ENCODE results near the gene GPSM1.
"Not testable (repeated sequence)": the region's sequence is repeated elsewhere in the genome, so short reads cannot be mapped to it uniquely, and the experiment has no call there.

GPSM1 gene

GRCh38 chr9:136319955-136320354, 7.4 kb upstream of the GPSM1 start:
- not testable (repeated sequence) for DNase-seq

GRCh38 chr9:136320972-136321371, 6.4 kb upstream of the GPSM1 start:
- not testable (repeated sequence) for DNase-seq

- DNase-seq: no peak
Observed at GRCh38 chr9:136321561-136321960, 5.8 kb upstream of the GPSM1 start.

GRCh38 chr9:136322756-136323330, 4.5 kb upstream of the GPSM1 start:
- no peak for DNase-seq

- no peak for DNase-seq
Observed at GRCh38 chr9:136323371-136323789, 4.0 kb upstream of the GPSM1 start.

- no peak for DNase-seq
Observed at GRCh38 chr9:136324501-136325300, 2.6 kb upstream of the GPSM1 start.

- no peak for DNase-seq
Observed at GRCh38 chr9:136325358-136325757, 2.0 kb upstream of the GPSM1 start.

GRCh38 chr9:136326061-136326760, 1.1 kb upstream of the GPSM1 start:
- DNase-seq: no peak

- DNase-seq: no peak
Observed at GRCh38 chr9:136326761-136327303, 507 bp upstream of the GPSM1 start.

GRCh38 chr9:136328011-136328621, 777 bp downstream of the GPSM1 start:
- no peak for DNase-seq

GRCh38 chr9:136328622-136329041, 1.3 kb downstream of the GPSM1 start:
- DNase-seq: no peak

GRCh38 chr9:136329211-136329627, 1.9 kb downstream of the GPSM1 start:
- DNase-seq: no peak

GRCh38 chr9:136329636-136330405, 2.5 kb downstream of the GPSM1 start:
- DNase-seq: no peak

- no peak for DNase-seq
Observed at GRCh38 chr9:136330406-136330990, 3.2 kb downstream of the GPSM1 start.

GRCh38 chr9:136331030-136331429, 3.7 kb downstream of the GPSM1 start:
- no peak for DNase-seq

GRCh38 chr9:136331556-136332481, 4.5 kb downstream of the GPSM1 start:
- DNase-seq: no peak

GRCh38 chr9:136332482-136332983, 5.2 kb downstream of the GPSM1 start:
- no peak for DNase-seq

- no peak for DNase-seq
Observed at GRCh38 chr9:136333045-136333444, 5.7 kb downstream of the GPSM1 start.

GRCh38 chr9:136333486-136333885, 6.1 kb downstream of the GPSM1 start:
- no peak for DNase-seq

GRCh38 chr9:136334541-136334940, 7.2 kb downstream of the GPSM1 start:
- DNase-seq: no peak

All from 8988T (cell line).